HG03175 (cell line): ENCODE measurements around the gene SOX5.
"Not testable (repeated sequence)": the region's sequence is repeated elsewhere in the genome, so short reads cannot be mapped to it uniquely, and the experiment has no call there.

Source experiments
- ATAC-seq: cut with Tn5 transposase; IDR thresholded peaks from one replicate; pipeline ENCODE4 v1.9.1; 2021; ENCODE audit warnings: mild to moderate bottlenecking, moderate library complexity; ENCODE audit not compliant: unreplicated experiment

The SOX5 gene

GRCh38 chr12:23911574-23911973 lies 37.9 kb downstream of the SOX5 start:
- no peak for ATAC-seq

DNA sequence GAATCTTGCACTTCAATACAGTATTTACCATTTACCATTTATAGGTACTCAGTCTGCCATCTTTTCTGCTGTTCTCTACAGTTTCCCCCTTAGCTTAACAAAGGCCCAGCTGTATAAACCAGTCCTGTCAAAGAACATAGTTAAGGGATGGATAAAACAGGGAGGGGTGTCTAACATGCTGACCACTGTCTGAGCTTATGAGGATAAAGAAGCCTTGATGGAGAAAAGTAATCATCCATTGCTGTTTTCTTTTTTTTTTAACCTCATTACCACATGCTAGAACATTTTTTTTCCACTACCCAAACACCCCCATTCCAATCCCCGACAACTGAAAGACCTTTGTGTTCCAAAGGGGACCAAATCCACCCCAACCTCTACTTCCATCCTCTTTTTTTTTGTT lies 39.9 kb downstream of the SOX5 start:
- ATAC-seq = no peak

- no peak for ATAC-seq
Measured at GRCh38 chr12:23906329-23906728, 43.1 kb downstream of the SOX5 start.

GRCh38 chr12:23899434-23899833 lies 50.0 kb downstream of the SOX5 start:
- no peak for ATAC-seq

DNA sequence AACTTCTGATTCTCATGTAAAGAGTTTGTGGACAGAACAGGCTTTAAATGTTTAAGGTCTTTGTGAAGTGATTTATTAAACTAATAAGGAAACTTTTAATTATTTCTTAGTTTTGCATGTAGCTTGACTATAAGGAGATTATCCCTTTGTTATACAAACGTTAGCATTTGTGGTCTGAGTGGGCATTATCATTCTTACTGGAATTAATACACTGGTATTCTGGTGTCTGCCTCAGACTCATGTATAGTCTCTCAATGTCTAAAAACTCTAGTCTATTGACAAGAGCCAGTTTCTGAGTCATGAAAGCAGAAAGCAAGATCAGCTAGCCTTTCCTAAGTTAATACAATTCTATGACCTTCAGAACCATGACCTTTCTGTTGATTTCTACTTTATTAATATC lies 51.3 kb downstream of the SOX5 start:
- no peak for ATAC-seq

DNA sequence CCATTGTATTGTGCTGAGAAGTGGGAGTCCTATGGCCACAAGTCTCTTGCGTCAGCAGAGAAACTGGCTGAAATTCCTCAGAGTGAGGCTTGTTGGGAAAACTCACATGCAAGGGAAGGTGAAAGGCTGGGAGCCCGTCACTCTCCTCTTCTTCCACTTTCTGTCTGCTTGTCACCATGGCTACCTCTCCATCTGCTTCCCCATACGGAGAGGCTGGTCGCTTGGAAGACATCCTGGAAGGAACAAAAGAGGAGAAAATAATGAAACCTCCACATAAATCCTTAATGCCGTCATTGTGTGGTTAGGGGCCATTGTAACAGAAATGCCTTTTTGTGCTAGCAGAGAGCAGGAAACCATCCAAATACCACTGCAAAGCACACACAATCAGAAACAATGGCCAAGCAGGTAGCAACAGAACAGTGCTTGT lies 53.7 kb downstream of the SOX5 start:
- ATAC-seq = no peak

GRCh38 chr12:23893611-23894010 lies 55.9 kb downstream of the SOX5 start:
- ATAC-seq = no peak

DNA sequence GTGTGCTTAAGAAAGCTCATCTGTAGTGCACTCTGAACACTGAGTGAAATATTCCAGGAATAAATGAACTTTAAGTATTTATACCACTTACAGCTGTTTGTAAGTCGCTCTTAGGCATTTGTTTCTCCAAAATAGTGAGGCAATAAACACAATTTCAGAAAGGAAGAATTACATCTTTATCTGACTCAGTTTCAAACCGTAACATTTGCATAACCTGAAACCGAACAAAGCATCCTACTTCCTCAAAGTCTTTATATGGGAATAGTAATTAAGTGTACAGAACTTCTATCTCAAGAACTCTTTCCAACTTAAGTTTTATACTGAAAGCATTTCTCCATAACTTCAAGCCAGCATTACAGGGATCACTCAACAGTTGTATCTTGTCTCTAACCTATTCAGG lies 58.4 kb downstream of the SOX5 start:
- peak; percentile 59 for ATAC-seq

GRCh38 chr12:23889069-23889440 lies 60.4 kb downstream of the SOX5 start:
- no peak for ATAC-seq

GRCh38 chr12:23888396-23889068 lies 60.9 kb downstream of the SOX5 start:
- no peak for ATAC-seq

DNA sequence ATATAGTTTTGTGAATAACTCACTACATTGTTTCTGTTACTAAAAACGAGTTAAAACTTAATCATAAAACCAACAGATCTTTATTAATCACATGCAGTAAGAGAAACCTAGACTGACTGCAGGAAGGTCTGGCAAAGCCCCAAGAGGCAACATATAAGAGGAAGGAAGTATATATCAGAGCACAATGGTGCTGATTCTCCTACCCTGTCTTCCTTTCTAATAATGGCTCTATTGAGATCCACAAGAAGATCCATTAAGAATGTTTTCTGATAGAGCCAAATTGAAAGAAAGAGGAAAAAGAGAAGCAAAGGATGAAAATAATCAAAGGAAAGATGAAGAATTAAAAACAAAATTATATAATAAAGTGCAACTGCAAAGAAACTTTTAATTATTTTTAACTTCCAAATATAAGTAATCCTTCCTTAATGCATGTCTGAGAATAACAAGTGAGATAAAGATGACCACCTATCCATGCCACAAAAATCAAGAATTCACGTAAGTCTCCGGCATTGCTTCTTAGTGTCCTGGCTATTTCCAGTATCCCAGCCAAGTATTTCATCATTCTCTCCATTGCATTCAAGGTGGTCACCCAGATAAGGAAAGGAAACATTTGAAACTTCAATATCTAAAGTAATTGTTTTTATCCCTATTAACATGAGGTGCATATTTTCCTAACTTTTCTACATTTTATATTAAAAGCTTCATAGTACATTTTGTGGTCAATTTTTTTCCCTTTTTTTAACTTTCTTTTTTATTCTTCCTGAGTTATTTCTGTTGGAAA lies 62.2 kb downstream of the SOX5 start:
- ATAC-seq = no peak

DNA sequence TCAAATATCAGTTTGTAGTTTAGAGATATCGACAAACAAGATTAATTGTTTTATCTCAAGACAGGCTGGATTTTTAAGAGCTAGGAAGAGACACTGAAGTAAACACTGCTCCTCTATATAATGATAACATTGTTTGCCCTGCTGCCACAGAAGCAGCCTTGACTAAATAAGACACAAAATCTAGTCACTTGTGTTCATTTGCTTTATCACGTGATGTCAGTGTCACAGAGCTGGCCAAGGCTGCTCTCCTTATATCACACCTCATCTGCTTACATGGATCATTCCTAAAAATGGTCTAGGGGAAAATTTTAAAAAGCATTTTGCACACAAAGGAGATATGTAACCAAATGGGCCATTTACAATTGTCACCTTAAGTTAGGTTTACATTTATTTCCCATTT lies 64.1 kb downstream of the SOX5 start:
- no peak for ATAC-seq

DNA sequence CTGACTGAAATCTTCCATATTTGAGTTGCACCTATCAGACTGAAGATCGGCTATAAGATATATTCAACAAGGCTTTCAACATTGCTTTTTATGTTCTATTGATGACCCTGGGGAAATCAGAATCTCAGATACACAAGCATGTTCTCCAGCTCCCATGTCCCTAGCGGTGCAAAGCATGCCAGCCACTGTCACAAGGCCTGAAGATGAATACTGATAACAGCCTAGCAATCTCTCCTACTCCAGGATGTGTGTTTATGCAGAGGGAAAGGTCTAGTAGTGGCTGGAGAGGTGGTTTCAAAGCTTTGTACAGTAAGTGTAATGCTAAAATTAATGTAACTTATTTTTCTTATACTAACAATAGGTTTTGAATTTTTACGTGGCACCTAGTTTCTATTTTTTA lies 64.6 kb downstream of the SOX5 start:
- ATAC-seq = no peak

DNA sequence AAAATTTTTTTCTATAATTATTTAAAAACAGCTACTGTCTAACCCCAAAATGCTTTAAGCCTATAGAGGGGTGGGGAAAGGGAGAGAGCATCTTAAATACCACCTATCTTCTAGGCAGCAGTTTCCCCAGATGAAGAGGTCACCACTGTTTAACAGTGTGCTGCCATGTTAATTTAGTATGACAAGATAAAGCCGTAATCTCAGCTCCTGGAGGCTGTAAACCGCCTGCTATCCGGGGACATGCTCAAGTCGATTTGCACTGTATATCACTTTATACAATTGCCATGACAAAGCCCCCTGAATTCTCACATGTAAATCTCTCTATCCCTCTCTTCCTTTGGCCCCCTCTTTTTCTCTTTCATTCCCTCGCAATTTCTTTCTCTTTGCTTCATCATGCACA lies 68.5 kb downstream of the SOX5 start:
- ATAC-seq = no peak

- not testable (repeated sequence) for ATAC-seq
Measured at GRCh38 chr12:23876618-23877017, 72.9 kb downstream of the SOX5 start.

DNA sequence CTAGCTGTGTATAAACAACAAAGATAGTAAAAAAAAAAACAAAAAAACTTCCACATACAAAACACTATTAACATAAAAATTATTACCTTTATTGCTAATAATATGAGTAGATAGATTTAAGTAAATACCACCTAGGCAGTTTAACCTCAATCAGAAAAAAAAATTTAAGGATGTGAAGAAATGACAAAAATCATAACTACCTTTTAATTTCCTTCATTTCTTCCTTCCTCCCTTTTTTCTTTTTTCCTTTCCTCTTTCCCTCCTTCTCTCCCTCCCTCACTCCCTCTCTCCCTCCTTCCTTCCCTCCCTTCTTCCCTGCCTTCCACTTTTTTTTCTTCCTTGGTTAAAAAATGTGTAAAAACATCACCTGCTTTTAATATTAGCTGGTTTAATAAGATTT lies 81.7 kb downstream of the SOX5 start:
- no peak for ATAC-seq

GRCh38 chr12:23862701-23863100 lies 86.8 kb downstream of the SOX5 start:
- no peak for ATAC-seq

- no peak for ATAC-seq
Measured at GRCh38 chr12:23860019-23860418, 89.5 kb downstream of the SOX5 start.

DNA sequence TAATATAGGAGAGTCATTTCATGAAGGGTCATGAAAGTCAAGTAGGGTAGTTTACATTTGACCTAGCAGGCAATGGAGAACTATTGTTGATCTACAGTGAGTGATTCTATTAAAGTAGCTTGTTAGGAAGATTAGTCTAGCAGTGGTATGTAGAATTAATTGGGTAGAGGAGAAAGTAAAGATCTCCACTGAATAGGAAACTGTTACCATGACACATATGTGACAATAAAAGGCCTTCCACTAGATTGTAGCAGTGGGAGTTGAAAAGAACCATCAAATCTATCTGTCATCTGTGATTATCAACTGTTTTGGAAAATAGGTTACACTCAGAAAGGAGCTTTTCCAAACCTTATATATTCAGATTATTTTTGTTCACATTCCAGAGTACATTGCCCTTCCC lies 92.3 kb downstream of the SOX5 start:
- ATAC-seq = no peak

- ATAC-seq = no peak
Measured at GRCh38 chr12:23855813-23856212, 93.7 kb downstream of the SOX5 start.

- ATAC-seq = no peak
Measured at GRCh38 chr12:23854598-23854997, 94.9 kb downstream of the SOX5 start.

- no peak for ATAC-seq
Measured at GRCh38 chr12:23853640-23854039, 95.8 kb downstream of the SOX5 start.

GRCh38 chr12:23851602-23852001 lies 97.9 kb downstream of the SOX5 start:
- ATAC-seq = no peak
